HG02610 (cell line): ENCODE results near the gene LHX1.

Experiments
- ATAC-seq: cut with Tn5 transposase; IDR thresholded peaks from one replicate; pipeline ENCODE4 v1.9.1; 2021; ENCODE audit warnings: mild to moderate bottlenecking, moderate library complexity; ENCODE audit not compliant: unreplicated experiment

LHX1 gene

GRCh38 chr17:36937001-36937958 is at the start of gene LHX1:
Gene LHX1, plus strand, starts transcription at chr17:36937475. Its CDS starts 723 bp downstream, at chr17:36938198.
- no peak for ATAC-seq

DNA sequence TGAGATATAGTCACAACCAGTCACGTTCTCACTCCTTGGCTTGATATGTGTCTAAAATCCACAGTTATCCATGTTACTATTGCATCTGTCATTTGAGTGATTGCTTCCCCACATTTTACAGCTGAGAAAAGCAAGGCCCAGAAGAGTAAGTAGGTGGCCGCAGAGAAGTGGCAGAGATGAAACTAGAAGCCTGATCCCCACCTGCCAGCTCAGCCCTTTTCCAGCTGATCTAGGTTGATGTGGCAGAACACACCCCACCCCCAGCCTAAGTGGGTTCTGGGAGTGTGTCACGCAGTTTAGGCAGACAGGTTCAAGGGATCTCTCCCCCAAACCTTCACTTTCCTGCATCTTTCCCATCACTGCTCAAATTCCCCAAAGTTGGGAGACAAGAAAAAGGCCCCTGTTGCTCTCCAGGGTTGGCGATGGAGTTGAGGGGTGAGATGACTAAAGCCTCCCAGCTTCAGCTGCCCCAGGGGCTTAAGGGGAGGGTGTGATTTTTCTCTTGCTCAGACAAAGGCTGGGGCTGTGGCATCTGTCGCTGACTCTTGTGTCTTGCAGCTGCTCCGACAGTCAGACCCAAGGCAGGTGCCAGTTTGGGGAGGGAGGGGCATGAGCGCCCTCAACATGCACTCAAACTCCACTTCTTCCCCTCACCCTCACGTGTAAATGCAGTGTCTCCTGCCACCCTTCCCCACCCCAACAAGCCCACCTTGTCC is 48.9 kb upstream of the LHX1 start:
- no peak for ATAC-seq

- ATAC-seq: no peak
Observed at GRCh38 chr17:36889770-36890349, 47.4 kb upstream of the LHX1 start.

DNA sequence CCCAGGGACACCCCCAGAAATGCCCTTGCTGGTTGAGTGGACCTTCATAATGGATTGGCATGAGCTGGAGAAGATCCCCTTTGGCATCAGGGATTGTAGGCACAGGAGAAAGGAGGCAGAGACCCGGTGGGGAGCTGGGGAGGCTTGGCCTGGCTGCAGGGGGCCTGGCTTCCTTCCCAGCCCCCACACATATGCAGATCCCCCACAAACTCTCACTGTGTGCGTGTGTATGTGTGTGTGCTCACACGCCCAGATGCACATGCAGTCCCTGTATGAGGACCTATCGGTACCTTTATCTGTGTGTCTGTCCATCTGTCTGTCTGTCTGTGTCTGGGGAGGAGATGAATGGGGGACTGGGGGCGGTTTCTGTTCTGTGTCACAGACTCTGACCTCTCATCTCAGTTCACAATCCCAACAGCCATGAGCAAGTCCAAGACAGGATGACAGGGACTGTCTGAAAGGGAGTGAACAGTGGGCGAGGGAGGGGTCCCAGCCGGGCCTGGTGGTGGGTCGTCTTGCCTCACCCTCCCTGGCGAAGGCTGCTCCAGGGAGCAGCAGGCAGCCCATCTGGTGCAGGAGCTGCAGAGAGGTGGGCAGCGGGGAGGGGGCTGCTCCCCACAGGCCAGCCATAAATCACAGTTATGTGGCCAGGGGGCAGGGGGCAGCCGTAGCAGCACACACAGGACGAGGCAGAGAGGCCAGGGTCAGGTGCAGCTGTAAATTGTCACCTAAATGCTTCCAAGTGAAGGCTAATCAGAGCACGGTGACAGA is 46.7 kb upstream of the LHX1 start:
- no peak for ATAC-seq

DNA sequence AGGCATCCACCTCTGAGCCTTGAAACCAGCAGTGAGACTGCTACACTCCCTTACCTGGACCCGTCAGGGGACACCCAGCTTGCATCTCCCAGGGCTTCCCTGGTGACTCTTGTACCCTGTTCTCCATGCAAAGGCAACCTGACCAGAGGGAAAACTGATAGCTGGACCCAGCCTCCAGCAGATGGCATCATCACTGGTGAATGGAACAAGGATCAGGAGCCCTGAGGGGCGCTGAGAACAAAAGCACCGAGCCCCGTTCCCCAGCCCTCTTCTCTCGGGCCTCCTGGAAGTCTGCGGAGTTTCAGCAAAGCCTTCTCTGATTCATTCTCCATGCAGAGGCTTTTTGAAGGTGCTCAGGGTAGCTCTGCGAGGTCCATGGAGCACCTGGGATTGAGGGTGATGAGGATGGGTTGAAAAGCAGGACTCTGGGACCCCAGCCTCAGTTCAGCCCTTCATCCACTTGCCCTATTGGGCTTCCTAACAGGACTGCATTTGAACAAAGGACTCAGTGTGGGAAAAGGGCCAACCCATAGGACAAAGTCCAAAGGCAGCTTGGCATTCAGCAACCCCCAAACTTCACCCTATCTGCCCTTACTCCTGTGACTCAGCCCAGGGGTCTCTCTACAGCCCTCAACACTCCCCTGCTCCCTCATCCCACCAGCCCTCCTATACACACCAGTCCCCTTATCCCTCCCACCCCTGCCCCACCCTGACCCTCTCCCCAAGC is 45.0 kb upstream of the LHX1 start:
- ATAC-seq: no peak

- ATAC-seq: no peak
Observed at GRCh38 chr17:36894177-36894576, 43.1 kb upstream of the LHX1 start.

- no peak for ATAC-seq
Observed at GRCh38 chr17:36894925-36895324, 42.4 kb upstream of the LHX1 start.

DNA sequence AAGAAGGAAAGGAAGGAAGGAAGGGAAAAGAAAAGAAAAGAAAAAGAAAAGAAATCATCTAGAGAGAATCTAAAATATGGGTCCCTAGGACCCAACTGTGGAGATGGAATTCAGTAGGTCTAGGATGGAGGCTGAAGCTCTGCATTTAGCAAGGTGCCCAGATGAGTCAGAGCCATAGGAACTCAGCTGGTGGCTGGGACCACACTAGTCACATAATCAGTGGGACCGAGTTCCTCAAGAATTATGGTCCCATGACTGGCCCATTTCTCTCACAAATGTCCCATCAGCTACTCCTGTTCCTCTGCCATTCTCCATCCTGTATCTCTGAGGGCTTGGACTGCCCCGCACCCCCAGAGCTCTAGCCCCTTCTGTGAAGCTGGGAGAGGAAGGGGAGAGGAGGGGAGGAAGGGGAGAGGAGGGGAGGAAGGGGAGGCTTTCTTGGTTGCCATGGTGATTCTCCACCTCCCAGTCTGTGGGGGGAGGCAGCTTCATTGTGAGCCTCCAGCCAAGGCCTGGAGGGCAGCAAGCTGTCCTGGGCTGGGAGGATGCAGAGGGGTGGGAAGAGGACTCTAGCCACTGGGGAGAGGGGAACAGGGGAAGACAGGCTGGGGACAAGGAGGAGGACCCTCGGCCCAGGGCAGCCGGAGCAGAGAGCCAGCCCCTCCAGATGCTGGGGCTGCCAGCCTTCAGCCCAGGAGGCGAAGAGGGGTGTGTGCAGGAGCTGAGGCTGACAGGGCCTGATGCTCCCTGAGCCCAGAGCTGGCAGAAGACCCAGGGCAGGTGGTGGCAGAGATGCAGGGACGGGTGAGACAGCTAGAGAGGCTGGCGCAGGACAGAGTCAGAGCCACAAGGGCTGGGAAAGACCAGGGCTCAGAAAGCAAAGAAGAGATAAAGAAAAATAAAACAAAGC is 37.8 kb upstream of the LHX1 start:
- ATAC-seq: no peak

- ATAC-seq: no peak
Observed at GRCh38 chr17:36900160-36900512, 37.1 kb upstream of the LHX1 start.

GRCh38 chr17:36901506-36901905 is 35.8 kb upstream of the LHX1 start:
- no peak for ATAC-seq

DNA sequence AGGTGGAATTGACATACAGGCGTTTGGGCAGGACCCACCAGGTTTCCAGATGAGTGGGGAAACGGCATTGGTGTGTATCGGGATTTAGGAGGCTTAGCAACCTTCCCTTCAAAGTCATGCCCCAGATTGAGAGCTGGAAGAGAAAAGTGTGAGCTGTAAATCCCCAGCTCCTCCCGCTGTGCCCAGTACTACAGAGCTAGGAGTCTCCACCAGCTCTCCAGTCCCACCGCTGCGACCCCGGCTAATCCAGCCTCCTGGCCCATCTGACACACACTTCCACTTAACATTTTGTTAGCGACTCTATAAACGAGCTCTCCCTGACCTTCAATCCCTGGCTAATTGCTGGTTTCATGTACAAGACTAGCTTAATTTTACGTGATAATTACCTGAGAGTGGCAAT is 29.9 kb upstream of the LHX1 start:
- no peak for ATAC-seq

- ATAC-seq: no peak
Observed at GRCh38 chr17:36910513-36910912, 26.8 kb upstream of the LHX1 start.

- no peak for ATAC-seq
Observed at GRCh38 chr17:36911001-36911400, 26.3 kb upstream of the LHX1 start.

- no peak for ATAC-seq
Observed at GRCh38 chr17:36913132-36913531, 24.1 kb upstream of the LHX1 start.

GRCh38 chr17:36918211-36918691 is 19.0 kb upstream of the LHX1 start:
- no peak for ATAC-seq

DNA sequence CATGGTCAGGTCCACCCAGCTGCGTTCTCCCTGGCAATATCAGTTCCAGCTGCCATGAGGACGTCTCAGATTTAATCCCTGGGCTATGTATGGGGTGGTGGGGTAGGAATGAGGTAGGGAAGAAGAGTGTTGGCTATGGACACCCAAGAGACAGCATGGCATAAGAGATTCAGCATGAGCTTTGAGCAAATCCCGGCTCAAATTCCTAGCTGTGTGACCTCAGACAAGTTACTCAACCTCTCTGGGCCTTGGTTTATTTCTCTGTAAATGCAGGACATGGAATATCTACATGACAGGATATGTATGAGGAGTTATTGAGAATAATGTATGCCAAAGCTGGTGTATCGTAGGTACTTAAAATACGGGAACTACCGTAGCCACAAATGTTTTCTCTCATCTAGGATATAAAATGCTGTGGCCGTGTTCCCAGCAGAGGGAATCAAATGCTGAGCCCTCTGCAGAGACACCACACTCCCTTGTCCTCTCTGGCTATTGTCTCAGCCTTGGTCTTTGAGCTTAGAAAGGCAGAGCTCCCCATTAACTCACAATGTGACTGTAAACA is 17.8 kb upstream of the LHX1 start:
- ATAC-seq: no peak

DNA sequence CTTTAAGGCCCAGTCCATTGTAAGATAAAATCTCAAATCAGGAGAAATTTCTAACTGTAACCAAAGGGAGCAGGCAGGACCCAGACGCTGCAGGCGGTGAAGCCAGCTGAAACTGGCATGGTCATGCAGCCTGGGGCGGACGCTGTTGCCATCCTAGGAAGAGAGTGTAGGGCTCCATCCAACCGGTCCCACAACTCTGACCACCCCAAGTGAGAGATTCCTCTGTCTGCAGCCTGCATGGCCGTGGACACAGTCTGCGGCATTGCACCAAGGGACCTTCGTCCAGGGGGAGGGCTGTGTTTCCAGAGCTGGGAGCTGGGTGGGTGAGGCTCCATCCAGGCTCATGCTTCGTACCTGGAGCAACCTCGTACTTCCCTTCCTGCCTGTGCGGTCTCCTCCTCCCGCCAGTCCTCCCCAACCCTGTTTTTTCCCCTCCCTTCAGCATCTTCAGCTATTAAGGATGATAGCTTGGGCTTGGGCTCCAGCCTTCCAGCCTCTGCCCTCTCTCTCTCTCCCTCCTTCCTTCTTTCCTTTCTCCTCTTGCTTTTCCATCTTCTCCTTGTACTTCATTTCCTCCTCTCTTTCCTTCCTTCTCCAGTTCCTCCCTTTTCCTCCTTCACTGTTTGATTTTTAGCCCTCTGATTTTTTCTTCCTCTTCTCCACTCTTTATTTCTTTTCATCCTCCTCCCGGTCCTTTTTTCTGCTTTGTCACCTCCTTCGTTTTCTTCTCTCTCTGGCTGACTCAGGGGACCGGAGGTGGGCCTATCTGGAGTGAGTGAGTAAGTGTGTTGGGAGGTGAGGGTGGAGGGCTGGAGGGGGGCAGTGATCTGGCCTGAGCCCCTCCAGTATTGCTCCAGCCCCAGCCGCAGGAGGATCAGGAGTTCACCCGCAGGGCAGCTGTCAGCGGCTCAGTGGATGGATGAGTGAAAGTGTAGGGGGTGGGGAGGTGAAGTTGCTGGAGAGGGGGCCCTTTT is 17.0 kb upstream of the LHX1 start:
- ATAC-seq: no peak
